Endothelial cell of umbilical vein (primary cell): ENCODE results near the gene FIG4.

Experiments
- EZH2 ChIP-seq: IDR thresholded peaks from 2 replicates; pipeline ENCODE4 v1.6.1; 2012; ENCODE audit warnings: borderline replicate concordance, low read depth, mild to moderate bottlenecking, moderate library complexity, low read length, inconsistent platforms; ENCODE audit not compliant: severe bottlenecking
- FOS ChIP-seq: IDR thresholded peaks from 2 replicates; pipeline ENCODE4 v1.6.1; 2011; ENCODE audit warnings: mild to moderate bottlenecking, low read length, moderate library complexity, borderline replicate concordance; ENCODE audit not compliant: insufficient read depth
- JUN ChIP-seq: IDR thresholded peaks from 2 replicates; pipeline ENCODE4 v1.6.1; 2011; ENCODE audit warnings: borderline replicate concordance, low read depth; ENCODE audit not compliant: insufficient read length, insufficient read depth
- POLR2A ChIP-seq: IDR thresholded peaks from 2 replicates; pipeline ENCODE4 v1.6.1; 2012; ENCODE audit warnings: low read depth, mild to moderate bottlenecking, control low read depth, low read length
- POLR2AphosphoS5 ChIP-seq: IDR thresholded peaks from 2 replicates; pipeline ENCODE4 v1.6.1; 2012; ENCODE audit warnings: low read depth, mild to moderate bottlenecking, control low read depth, low read length, moderate library complexity; ENCODE audit not compliant: insufficient read depth
- TF ChIP-seq, protein P1 (sequence below), 2 donors: IDR thresholded peaks; 1 replicate in 1 of 2; 2 replicates in 1 of 2; pipeline ENCODE4 v1.5.1; 2011; ENCODE audit warnings: low read length in 2 of 2, mild to moderate bottlenecking in 2 of 2, moderate library complexity in 2 of 2, control low read depth in 1 of 2, inconsistent platforms in 1 of 2, low read depth in 1 of 2; ENCODE audit not compliant: insufficient read depth in 1 of 2; ENCODE audit errors: extremely low read depth in 1 of 2

DNA sequence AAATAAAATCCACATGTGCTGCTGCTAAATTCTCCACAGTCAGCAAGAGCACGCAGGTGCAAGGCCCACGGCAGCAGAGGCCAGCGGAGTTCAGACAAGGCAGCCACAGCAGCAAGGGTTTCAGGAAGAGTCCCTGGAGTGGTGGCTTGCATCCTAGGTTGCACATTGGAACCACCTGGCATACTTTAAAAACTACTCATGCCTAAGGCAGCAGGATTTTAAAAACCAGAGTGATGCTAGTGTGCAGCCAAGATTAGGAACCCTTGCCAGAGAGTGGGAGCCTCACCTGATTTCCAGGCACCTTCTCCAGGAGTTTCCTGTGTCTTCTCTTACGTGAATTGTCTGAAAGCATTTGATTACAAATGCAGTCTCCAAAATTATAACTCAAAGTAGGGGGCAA lies 183.0 kb downstream of the FIG4 start:
- TF ChIP-seq, protein P1, sequence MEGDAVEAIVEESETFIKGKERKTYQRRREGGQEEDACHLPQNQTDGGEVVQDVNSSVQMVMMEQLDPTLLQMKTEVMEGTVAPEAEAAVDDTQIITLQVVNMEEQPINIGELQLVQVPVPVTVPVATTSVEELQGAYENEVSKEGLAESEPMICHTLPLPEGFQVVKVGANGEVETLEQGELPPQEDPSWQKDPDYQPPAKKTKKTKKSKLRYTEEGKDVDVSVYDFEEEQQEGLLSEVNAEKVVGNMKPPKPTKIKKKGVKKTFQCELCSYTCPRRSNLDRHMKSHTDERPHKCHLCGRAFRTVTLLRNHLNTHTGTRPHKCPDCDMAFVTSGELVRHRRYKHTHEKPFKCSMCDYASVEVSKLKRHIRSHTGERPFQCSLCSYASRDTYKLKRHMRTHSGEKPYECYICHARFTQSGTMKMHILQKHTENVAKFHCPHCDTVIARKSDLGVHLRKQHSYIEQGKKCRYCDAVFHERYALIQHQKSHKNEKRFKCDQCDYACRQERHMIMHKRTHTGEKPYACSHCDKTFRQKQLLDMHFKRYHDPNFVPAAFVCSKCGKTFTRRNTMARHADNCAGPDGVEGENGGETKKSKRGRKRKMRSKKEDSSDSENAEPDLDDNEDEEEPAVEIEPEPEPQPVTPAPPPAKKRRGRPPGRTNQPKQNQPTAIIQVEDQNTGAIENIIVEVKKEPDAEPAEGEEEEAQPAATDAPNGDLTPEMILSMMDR (IDR thresholded peaks at IDR 0.05; ENCODE audit: extremely low read depth in 1 of 2, insufficient read depth in 1 of 2, low read depth in 1 of 2, low read length in 2 of 2) = no peak
- TF ChIP-seq JUN (no peak), POLR2AphosphoS5 (no peak), POLR2A (no peak), EZH2 (no peak), FOS (no peak)
